HCT116 (cell line): ENCODE measurements around the gene THSD7A.
A peak's percentile ranks its signal among the peaks of the same experiment; 100 is the strongest.

Experiments
- EZH2 ChIP-seq: fragments of 200-600 bp; sonication (generic); IDR thresholded peaks from 2 replicates; pipeline ENCODE4 v1.6.1; 2017; ENCODE audit warnings: antibody characterized with exemption, mixed run types
- MAX ChIP-seq: IDR thresholded peaks from 2 replicates; pipeline ENCODE4 v1.6.1; 2012
- POLR2A ChIP-seq: IDR thresholded peaks from 2 replicates; pipeline ENCODE4 v1.7.0; 2011; ENCODE audit warnings: borderline replicate concordance; ENCODE audit not compliant: insufficient read depth, insufficient read length; ENCODE audit errors: extremely low read depth
- RAD21 ChIP-seq: IDR thresholded peaks from 2 replicates; pipeline ENCODE4 v1.6.1; 2012; ENCODE audit warnings: low read depth, mild to moderate bottlenecking
- SRF ChIP-seq: IDR thresholded peaks from 2 replicates; pipeline ENCODE4 v1.6.1; 2012; ENCODE audit warnings: low read depth
- TF ChIP-seq, protein P1 (sequence below): IDR thresholded peaks from 2 replicates; pipeline ENCODE4 v1.6.1; 2012; ENCODE audit warnings: low read depth
- TF ChIP-seq, protein P2 (sequence below), 3 experiments: fragments of 200-600 bp in 1 of 3; sonication (generic) in 1 of 3; IDR thresholded peaks in 2 of 3; conservative IDR thresholded peaks in 1 of 3; 2 replicates each; pipeline ENCODE4 v1.5.1; 2012 to 2017; ENCODE audit warnings: low read depth in 2 of 3, low read length in 2 of 3, antibody characterized with exemption in 1 of 3, borderline replicate concordance in 1 of 3, control low read depth in 1 of 3, mild to moderate bottlenecking in 1 of 3, mixed read lengths in 1 of 3, mixed run types in 1 of 3, moderate library complexity in 1 of 3; ENCODE audit not compliant: insufficient read depth in 1 of 3

- no peak for TF ChIP-seq POLR2A
- TF ChIP-seq EZH2, result no peak
- no peak for TF ChIP-seq MAX
- TF ChIP-seq, protein P1, sequence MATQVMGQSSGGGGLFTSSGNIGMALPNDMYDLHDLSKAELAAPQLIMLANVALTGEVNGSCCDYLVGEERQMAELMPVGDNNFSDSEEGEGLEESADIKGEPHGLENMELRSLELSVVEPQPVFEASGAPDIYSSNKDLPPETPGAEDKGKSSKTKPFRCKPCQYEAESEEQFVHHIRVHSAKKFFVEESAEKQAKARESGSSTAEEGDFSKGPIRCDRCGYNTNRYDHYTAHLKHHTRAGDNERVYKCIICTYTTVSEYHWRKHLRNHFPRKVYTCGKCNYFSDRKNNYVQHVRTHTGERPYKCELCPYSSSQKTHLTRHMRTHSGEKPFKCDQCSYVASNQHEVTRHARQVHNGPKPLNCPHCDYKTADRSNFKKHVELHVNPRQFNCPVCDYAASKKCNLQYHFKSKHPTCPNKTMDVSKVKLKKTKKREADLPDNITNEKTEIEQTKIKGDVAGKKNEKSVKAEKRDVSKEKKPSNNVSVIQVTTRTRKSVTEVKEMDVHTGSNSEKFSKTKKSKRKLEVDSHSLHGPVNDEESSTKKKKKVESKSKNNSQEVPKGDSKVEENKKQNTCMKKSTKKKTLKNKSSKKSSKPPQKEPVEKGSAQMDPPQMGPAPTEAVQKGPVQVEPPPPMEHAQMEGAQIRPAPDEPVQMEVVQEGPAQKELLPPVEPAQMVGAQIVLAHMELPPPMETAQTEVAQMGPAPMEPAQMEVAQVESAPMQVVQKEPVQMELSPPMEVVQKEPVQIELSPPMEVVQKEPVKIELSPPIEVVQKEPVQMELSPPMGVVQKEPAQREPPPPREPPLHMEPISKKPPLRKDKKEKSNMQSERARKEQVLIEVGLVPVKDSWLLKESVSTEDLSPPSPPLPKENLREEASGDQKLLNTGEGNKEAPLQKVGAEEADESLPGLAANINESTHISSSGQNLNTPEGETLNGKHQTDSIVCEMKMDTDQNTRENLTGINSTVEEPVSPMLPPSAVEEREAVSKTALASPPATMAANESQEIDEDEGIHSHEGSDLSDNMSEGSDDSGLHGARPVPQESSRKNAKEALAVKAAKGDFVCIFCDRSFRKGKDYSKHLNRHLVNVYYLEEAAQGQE, result no peak
- TF ChIP-seq, protein P2, sequence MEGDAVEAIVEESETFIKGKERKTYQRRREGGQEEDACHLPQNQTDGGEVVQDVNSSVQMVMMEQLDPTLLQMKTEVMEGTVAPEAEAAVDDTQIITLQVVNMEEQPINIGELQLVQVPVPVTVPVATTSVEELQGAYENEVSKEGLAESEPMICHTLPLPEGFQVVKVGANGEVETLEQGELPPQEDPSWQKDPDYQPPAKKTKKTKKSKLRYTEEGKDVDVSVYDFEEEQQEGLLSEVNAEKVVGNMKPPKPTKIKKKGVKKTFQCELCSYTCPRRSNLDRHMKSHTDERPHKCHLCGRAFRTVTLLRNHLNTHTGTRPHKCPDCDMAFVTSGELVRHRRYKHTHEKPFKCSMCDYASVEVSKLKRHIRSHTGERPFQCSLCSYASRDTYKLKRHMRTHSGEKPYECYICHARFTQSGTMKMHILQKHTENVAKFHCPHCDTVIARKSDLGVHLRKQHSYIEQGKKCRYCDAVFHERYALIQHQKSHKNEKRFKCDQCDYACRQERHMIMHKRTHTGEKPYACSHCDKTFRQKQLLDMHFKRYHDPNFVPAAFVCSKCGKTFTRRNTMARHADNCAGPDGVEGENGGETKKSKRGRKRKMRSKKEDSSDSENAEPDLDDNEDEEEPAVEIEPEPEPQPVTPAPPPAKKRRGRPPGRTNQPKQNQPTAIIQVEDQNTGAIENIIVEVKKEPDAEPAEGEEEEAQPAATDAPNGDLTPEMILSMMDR (IDR thresholded peaks at IDR 0.05 in 2 of 3, conservative IDR thresholded peaks at IDR 0.05 in 1 of 3; ENCODE audit: borderline replicate concordance in 1 of 3, insufficient read depth in 1 of 3, low read depth in 2 of 3, low read length in 2 of 3), result peak; percentile 36 to 70 (median 59); a peak in 4 of 6 replicates
- peak; percentile 68 for TF ChIP-seq RAD21
- no peak for TF ChIP-seq SRF
Measured at GRCh38 chr7:11557627-11558026, 274.4 kb downstream of the THSD7A start.
